ENCODE measurements around the gene UMAD1. TPM values are rescaled to one million over a fixed set of nuclear protein-coding genes. Genes with fewer than 3 reads are reported as not detected.
"Not testable (repeated sequence)": the region's sequence is repeated elsewhere in the genome, so short reads cannot be mapped to it uniquely, and the experiment has no call there.

UMAD1 gene
- total RNA-seq, 1 donor from 2014 or later: 13.6 TPM

- intact Hi-C loops (cut with micrococcal nuclease): no loop called here
Observed at GRCh38 chr7:7651479-7651878, 10.9 kb downstream of the UMAD1 start.

GRCh38 chr7:7652798-7653540 is 12.4 kb downstream of the UMAD1 start:
- intact Hi-C loops (cut with micrococcal nuclease): no loop called here

- intact Hi-C loops (cut with micrococcal nuclease): no loop called here
Observed at GRCh38 chr7:7653593-7654187, 13.1 kb downstream of the UMAD1 start.

- intact Hi-C loops (cut with micrococcal nuclease): no loop called here
Observed at GRCh38 chr7:7654964-7655715, 14.6 kb downstream of the UMAD1 start.

GRCh38 chr7:7656459-7656858 is 15.9 kb downstream of the UMAD1 start:
- intact Hi-C loops (cut with micrococcal nuclease): not testable (repeated sequence)

GRCh38 chr7:7662527-7662926 is 22.0 kb downstream of the UMAD1 start:
- intact Hi-C loops (cut with micrococcal nuclease): no loop called here

GRCh38 chr7:7664291-7664690 is 23.7 kb downstream of the UMAD1 start:
- intact Hi-C loops (cut with micrococcal nuclease): no loop called here

GRCh38 chr7:7665031-7665430 is 24.5 kb downstream of the UMAD1 start:
- intact Hi-C loops (cut with micrococcal nuclease): no loop called here

- intact Hi-C loops (cut with micrococcal nuclease): no loop called here
Observed at GRCh38 chr7:7667187-7667586, 26.6 kb downstream of the UMAD1 start.

GRCh38 chr7:7668706-7669105 is 28.2 kb downstream of the UMAD1 start:
- intact Hi-C loops (cut with micrococcal nuclease): no loop called here

- intact Hi-C loops (cut with micrococcal nuclease): loop anchor here (5.0 kb wide), 1 partner anchor 568 kb away; no protein-coding TSS in a partner anchor
Observed at GRCh38 chr7:7670490-7670889, 29.9 kb downstream of the UMAD1 start.

GRCh38 chr7:7671361-7671760 is 30.8 kb downstream of the UMAD1 start:
- intact Hi-C loops (cut with micrococcal nuclease): loop anchor here (5.0 kb wide), 1 partner anchor 569 kb away; no protein-coding TSS in a partner anchor

GRCh38 chr7:7672545-7673239 is 32.1 kb downstream of the UMAD1 start:
- intact Hi-C loops (cut with micrococcal nuclease): loop anchor here (5.0 kb wide), 1 partner anchor 570 kb away; no protein-coding TSS in a partner anchor

- intact Hi-C loops (cut with micrococcal nuclease): loop anchor here (5.0 kb wide), 1 partner anchor 571 kb away; no protein-coding TSS in a partner anchor
Observed at GRCh38 chr7:7673240-7673550, 32.6 kb downstream of the UMAD1 start.

- intact Hi-C loops (cut with micrococcal nuclease): loop anchor here (2.0 kb wide), 1 partner anchor 617 kb away; no protein-coding TSS in a partner anchor
Observed at GRCh38 chr7:7675686-7676085, 35.1 kb downstream of the UMAD1 start.

- intact Hi-C loops (cut with micrococcal nuclease): loop anchor here (5.0 kb wide), 2 partner anchors 82 to 453 kb away; no protein-coding TSS in a partner anchor
Observed at GRCh38 chr7:7679640-7680039, 39.1 kb downstream of the UMAD1 start.

GRCh38 chr7:7681191-7681935 is 40.8 kb downstream of the UMAD1 start:
- intact Hi-C loops (cut with micrococcal nuclease): loop anchor here (1.0 to 5.0 kb wide), 9 partner anchors 38 to 615 kb away; partner anchors contain the start of gene UMAD1

- intact Hi-C loops (cut with micrococcal nuclease): loop anchor here (1.0 to 5.0 kb wide), 10 partner anchors 37 to 614 kb away; partner anchors contain the start of genes GLCCI1 and UMAD1
Observed at GRCh38 chr7:7681936-7682329, 41.4 kb downstream of the UMAD1 start.

- intact Hi-C loops (cut with micrococcal nuclease): loop anchor here (1.0 to 5.0 kb wide), 3 partner anchors 86 to 449 kb away; partner anchors contain the start of gene GLCCI1
Observed at GRCh38 chr7:7682861-7683260, 42.3 kb downstream of the UMAD1 start.

- intact Hi-C loops (cut with micrococcal nuclease): no loop called here
Observed at GRCh38 chr7:7686811-7687508, 46.4 kb downstream of the UMAD1 start.

All from T-helper 1 cell treated with Interleukin-12 subunit alpha and Interleukin-12 subunit beta and Interleukin-4 antibody, amounts not matched to agents 30 ng/mL and 1 ng/mL, for 36 hours (primary cell).